Mucosa of gallbladder (tissue), 1 donor: Measurements from ENCODE around the gene UBXN1. TPM values are rescaled to one million over a fixed set of nuclear protein-coding genes. Genes with fewer than 3 reads are reported as not detected.

Experiments
- DNase-seq: peaks from one replicate; pipeline ENCODE4 v3.0.0-alpha.2; 2020; ENCODE audit warnings: low spot score
- total RNA-seq: library from RNA; stranded (reverse); gene quantifications from one replicate; pipeline ENCODE4 v1.2.1, GENCODE V29; 2021
- donor health status: DM: no; HTN: no; CAD: no.

Gene UBXN1
- total RNA-seq = 86.9 TPM

- peak; percentile 92 for DNase-seq
These were observed at the start of gene UBXN1 for GRCh38 chr11:62678770-62679696. UBXN1 (minus strand) TSS chr11:62679073; CDS start chr11:62678923, 150 bp downstream.

- DNase-seq = peak; percentile 88
These were observed 49.5 kb upstream of the UBXN1 start, which contains the start of gene TTC9C for GRCh38 chr11:62728171-62728988. TTC9C (plus strand) TSS chr11:62728486; CDS start chr11:62728849, 363 bp downstream.

GRCh38 chr11:62727872-62728170, 48.9 kb upstream of the UBXN1 start:
- peak; percentile 94 for DNase-seq

- DNase-seq = peak; percentile 99
These were observed 48.4 kb upstream of the UBXN1 start, which contains the start of gene HNRNPUL2 for GRCh38 chr11:62727165-62727871. HNRNPUL2 (minus strand) TSS chr11:62727457; CDS start chr11:62727156, 301 bp downstream.

- no peak for DNase-seq
These were observed 48.0 kb upstream of the UBXN1 start for GRCh38 chr11:62726915-62727164.

- no peak for DNase-seq
These were observed 47.5 kb upstream of the UBXN1 start for GRCh38 chr11:62726156-62726914.

- DNase-seq = no peak
These were observed 46.8 kb upstream of the UBXN1 start for GRCh38 chr11:62725646-62726045.

- no peak for DNase-seq
These were observed 45.3 kb upstream of the UBXN1 start for GRCh38 chr11:62724171-62724570.

- no peak for DNase-seq
These were observed 43.1 kb upstream of the UBXN1 start for GRCh38 chr11:62721994-62722393.

GRCh38 chr11:62719302-62719978, 40.6 kb upstream of the UBXN1 start:
- DNase-seq = no peak

GRCh38 chr11:62716816-62717215, 37.9 kb upstream of the UBXN1 start:
- no peak for DNase-seq

- no peak for DNase-seq
These were observed 37.3 kb upstream of the UBXN1 start for GRCh38 chr11:62716206-62716605.

- DNase-seq = no peak
These were observed 36.6 kb upstream of the UBXN1 start for GRCh38 chr11:62715150-62716130.

- peak; percentile 81 for DNase-seq
These were observed 34.5 kb upstream of the UBXN1 start for GRCh38 chr11:62713343-62713742.

GRCh38 chr11:62712861-62713260, 34.0 kb upstream of the UBXN1 start:
- DNase-seq = no peak

GRCh38 chr11:62712276-62712812, 33.5 kb upstream of the UBXN1 start:
- no peak for DNase-seq

GRCh38 chr11:62710001-62710345, 31.1 kb upstream of the UBXN1 start:
- DNase-seq = no peak

GRCh38 chr11:62709247-62710000, 30.6 kb upstream of the UBXN1 start:
- DNase-seq = peak; percentile 98

GRCh38 chr11:62708793-62709192, 29.9 kb upstream of the UBXN1 start:
- peak; percentile 54 for DNase-seq
